Right cardiac atrium (tissue), 5 donors: ENCODE data around the gene TNFRSF4. TPM values are rescaled to one million over a fixed set of nuclear protein-coding genes. Genes with fewer than 3 reads are reported as not detected.

Source experiments
- ATAC-seq, 2 donors: fragments of 200-7000 bp; cut with Tn5 transposase; one replicate each; pipeline versions ENCODE4 v1.8.0 to v1.9.1; 2020; ENCODE audit warnings: moderate library complexity in 2 of 2, mild to moderate bottlenecking in 1 of 2
- DNase-seq, 3 donors: peaks; one replicate each; pipeline ENCODE4 v3.0.0-alpha.2; 2020
- H3K27ac ChIP-seq: one replicate; pipeline ENCODE4 v1.5.1; 2013; ENCODE audit warnings: mild to moderate bottlenecking, low read length, control low read depth, moderate library complexity
- H3K27me3 ChIP-seq: one replicate; pipeline ENCODE4 v1.6.1; 2013; ENCODE audit not compliant: control insufficient read depth, insufficient read depth
- H3K4me1 ChIP-seq: one replicate; pipeline ENCODE4 v1.6.1; 2013; ENCODE audit warnings: low read length; ENCODE audit not compliant: control insufficient read depth, insufficient read depth
- H3K4me3 ChIP-seq: one replicate; pipeline ENCODE4 v1.5.1; 2013; ENCODE audit warnings: low read length, control low read depth
- H3K9me3 ChIP-seq: one replicate; pipeline ENCODE4 v1.6.1; 2013; ENCODE audit warnings: low read length; ENCODE audit not compliant: control insufficient read depth
- WGBS: extraction: QIAGEN DNeasy Blood & Tissue Kit; methylation state at CpG from one replicate; pipeline ENCODE4 v1.1.7; 2013; 5-methylcytosine and 5-hydroxymethylcytosine counted together
- intact Hi-C, 4 donors: fragments of 100-400 bp; cut with DNase I; formaldehyde crosslinking; loops; one replicate each; pipeline versions ENCODE4 v1.11.0 to v1.14.0; 2022 to 2023
- polyA plus RNA-seq: library from polyadenylated mRNA; stranded (reverse); fragments of 200-250 nt; gene quantifications from one replicate; pipeline ENCODE4 v1.2.3, GENCODE V29; 2013
- total RNA-seq, 4 donors: library from RNA; stranded (reverse); fragmentation: NEBNext Ultra II Directional; extraction: Animal tissue kit (Norgen Biotek cat#: 25700); gene quantifications; one replicate each; pipeline ENCODE4 v1.2.1, GENCODE V29; 2021
- donor health status: healthy with polysubstance abuse.
- donor health status: DM: no; HTN: yes; CAD: no.
- donor health status: DM: no; HTN: no; CAD: no.
- donor health status: DM: no; HTN: yes; CAD: no; lungs with severe emphysema.
- donor health status: DM: yes; HTN: yes; CAD: no.

Gene TNFRSF4
- total and polyA plus RNA-seq, 5 donors = 1.0 to 2.3 (median 1.3) TPM

GRCh38 chr1:1215080-1215676, 1.2 kb upstream of the TNFRSF4 start:
- Histone ChIP-seq H3K4me3 (no peak overlapping the region), H3K27me3 (no peaks in the 10 kb centered on the region), H3K4me1 (no peaks in the 10 kb centered on the region), H3K27ac (no peak overlapping the region), H3K9me3 (no peaks in the 10 kb centered on the region)
- DNase-seq (peak in 2 of 3 donors; percentile 31 to 34), ATAC-seq (no peak)
- intact Hi-C loops = no loop called here
- WGBS = 46% methylated on average over 11 of the region's 11 CpGs

GRCh38 chr1:1212780-1213344, 1.1 kb downstream of the TNFRSF4 start:
- H3K4me1 ChIP-seq = no peaks in the 10 kb centered on the region
- intact Hi-C loops = no loop called here
- no peak overlapping the region for H3K27ac ChIP-seq

GRCh38 chr1:1211541-1212441, 2.2 kb downstream of the TNFRSF4 start:
- WGBS = 83% methylated on average over 27 of the region's 28 CpGs
- no peaks in the 10 kb centered on the region for H3K4me1 ChIP-seq

More at GRCh38 chr1:1212780-1213344, 1.1 kb downstream of the TNFRSF4 start:
- DNase-seq = peak; percentile 58 to 84 (median 79)
- WGBS = 39% methylated on average over 24 of the region's 24 CpGs
- ATAC-seq = peak; percentile 36 to 57
- Histone ChIP-seq H3K27me3 (no peaks in the 10 kb centered on the region), H3K9me3 (no peaks in the 10 kb centered on the region), H3K4me3 (peak overlapping the region; percentile 7)

GRCh38 chr1:1210726-1211540, 3.0 kb downstream of the TNFRSF4 start:
- H3K27ac ChIP-seq = no peak overlapping the region
- no peak overlapping the region for H3K4me3 ChIP-seq
- H3K9me3 ChIP-seq = no peaks in the 10 kb centered on the region
- DNase-seq (peak; percentile 11 to 49 (median 25)), ATAC-seq (no peak)
- intact Hi-C loops = no loop called here
- H3K27me3 ChIP-seq = no peaks in the 10 kb centered on the region
- 94% methylated on average over 31 of the region's 31 CpGs for WGBS
- no peaks in the 10 kb centered on the region for H3K4me1 ChIP-seq

More at GRCh38 chr1:1211541-1212441, 2.2 kb downstream of the TNFRSF4 start:
- intact Hi-C loops = no loop called here
- peak; percentile 16 to 54 (median 46) for DNase-seq
- ATAC-seq = no peak
- Histone ChIP-seq H3K27me3 (no peaks in the 10 kb centered on the region), H3K4me3 (no peak overlapping the region), H3K9me3 (no peaks in the 10 kb centered on the region), H3K27ac (no peak overlapping the region)

DNA sequence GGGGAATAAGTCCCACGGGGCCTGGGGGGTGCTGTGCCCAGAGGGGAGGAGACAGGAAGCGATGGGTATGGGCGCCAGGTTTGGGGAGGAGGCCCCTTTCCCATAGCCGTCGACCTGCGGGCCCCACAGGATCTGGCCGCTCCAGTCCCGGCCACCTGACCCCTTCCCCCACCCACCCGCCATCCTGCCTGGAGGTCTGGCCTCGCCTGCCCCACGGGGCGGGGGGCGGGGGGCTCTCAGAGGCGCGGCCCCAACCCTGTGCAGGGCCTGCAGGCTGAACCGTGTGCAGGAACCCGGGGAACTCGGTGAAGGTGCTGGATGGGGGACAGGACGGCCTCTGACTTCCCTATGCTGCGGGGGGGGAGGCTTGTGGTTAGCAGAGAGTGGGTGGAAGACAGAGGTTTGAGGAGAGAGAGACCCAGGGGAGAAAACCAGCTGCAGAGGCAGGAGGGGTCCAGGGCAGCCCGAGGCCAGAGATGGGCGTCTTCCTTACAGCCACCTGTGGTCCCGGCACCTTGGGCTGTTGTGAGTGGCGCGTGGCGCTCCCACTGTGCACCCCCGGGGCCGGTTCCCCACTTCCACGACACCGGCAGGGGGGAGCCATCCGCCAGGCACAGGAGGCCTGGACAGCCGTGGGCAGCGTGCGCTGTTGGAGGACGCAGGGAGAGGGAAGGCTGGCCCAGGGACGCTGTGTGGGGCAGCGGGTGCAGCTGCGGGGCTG, 5.1 kb downstream of the TNFRSF4 start:
- 60% methylated on average over 38 of the region's 38 CpGs for WGBS
- no peaks in the 10 kb centered on the region for H3K9me3 ChIP-seq
- DNase-seq = peak; percentile 14 to 49 (median 34)
- no peaks in the 10 kb centered on the region for H3K27me3 ChIP-seq
- ATAC-seq = no peak
- no peak overlapping the region for H3K4me3 ChIP-seq
- H3K4me1 ChIP-seq = no peaks in the 10 kb centered on the region
- intact Hi-C loops = no loop called here
- no peak overlapping the region for H3K27ac ChIP-seq

DNA sequence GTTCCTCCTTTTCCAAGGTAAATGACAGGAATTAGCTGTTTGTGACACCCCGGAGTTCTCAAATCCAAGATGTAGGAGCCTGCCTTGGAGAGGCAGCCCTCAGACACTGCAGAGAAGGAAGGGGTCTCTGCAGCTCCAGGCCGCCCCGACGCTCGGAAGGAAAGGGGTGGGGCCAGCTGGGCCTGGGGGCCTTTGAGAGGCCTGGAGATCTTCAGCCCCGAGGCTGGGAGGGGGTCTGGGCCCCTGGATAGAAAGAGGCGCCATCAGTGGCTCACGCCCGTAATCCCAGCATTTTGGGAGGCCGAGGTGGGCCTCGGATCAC, 6.4 kb downstream of the TNFRSF4 start:
- Histone ChIP-seq H3K27ac (no peak overlapping the region), H3K4me3 (no peak overlapping the region), H3K27me3 (no peaks in the 10 kb centered on the region), H3K9me3 (no peaks in the 10 kb centered on the region), H3K4me1 (no peaks in the 10 kb centered on the region)
- intact Hi-C loops = no loop called here
- no peak for ATAC-seq
- 58% methylated on average over 11 of the region's 11 CpGs for WGBS
- peak in 1 of 3 donors; percentile 20 for DNase-seq

DNA sequence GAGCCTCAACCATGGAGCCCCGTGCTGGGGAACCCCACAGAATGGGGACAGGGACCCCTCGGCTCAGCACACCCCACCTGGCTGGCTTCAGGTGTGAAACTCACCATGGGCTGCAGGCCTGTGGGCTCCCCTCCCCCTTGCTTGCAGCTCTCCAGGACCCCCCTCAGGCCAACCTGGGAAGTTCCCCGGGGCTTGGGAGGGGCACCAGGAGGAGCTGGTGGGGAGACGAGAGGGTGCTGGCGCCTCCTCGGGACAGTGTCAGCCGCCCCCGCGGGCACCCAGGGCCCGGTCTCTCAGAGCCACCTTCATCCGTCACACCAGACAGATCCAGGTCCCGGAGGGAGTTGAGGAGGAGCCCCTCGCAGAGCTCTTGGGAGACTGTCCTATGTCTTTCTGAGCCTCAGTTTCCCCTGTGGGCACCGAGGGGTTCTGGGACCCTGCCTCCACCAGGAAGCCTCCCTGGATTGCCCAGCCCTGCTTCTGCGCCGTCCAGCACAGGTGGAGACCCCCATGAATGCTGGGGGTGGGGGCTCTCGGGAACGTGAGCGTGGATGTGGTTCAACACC, 6.9 kb downstream of the TNFRSF4 start:
- no peaks in the 10 kb centered on the region for H3K4me1 ChIP-seq
- H3K9me3 ChIP-seq = no peaks in the 10 kb centered on the region
- 56% methylated on average over 19 of the region's 19 CpGs for WGBS
- intact Hi-C loops = no loop called here
- H3K4me3 ChIP-seq = no peak overlapping the region
- ATAC-seq (no peak), DNase-seq (peak; percentile 18 to 50 (median 35))
- H3K27ac ChIP-seq = no peak overlapping the region
- H3K27me3 ChIP-seq = no peaks in the 10 kb centered on the region

- intact Hi-C loops = no loop called here
- no peak for ATAC-seq
- H3K27me3 ChIP-seq = no peaks in the 10 kb centered on the region
Observed at GRCh38 chr1:1206376-1206965, 7.5 kb downstream of the TNFRSF4 start, which contains the start of gene TNFRSF18. TSS of gene TNFRSF18 (minus strand) at chr1:1206592. CDS start at chr1:1206571, 21 bp downstream.

GRCh38 chr1:1205769-1206375, 8.1 kb downstream of the TNFRSF4 start:
- ATAC-seq (no peak), DNase-seq (peak in 1 of 3 donors; percentile 53)
- H3K27ac ChIP-seq = no peak overlapping the region
- WGBS = 26% methylated on average over 31 of the region's 31 CpGs
- H3K27me3 ChIP-seq = no peaks in the 10 kb centered on the region
- H3K9me3 ChIP-seq = no peaks in the 10 kb centered on the region
- intact Hi-C loops = no loop called here
- H3K4me1 ChIP-seq = no peaks in the 10 kb centered on the region
- H3K4me3 ChIP-seq = no peak overlapping the region

More at GRCh38 chr1:1206376-1206965, 7.5 kb downstream of the TNFRSF4 start, which contains the start of gene TNFRSF18:
- no peak within 1 kb of the TSS for H3K27ac ChIP-seq
- H3K9me3 ChIP-seq = no peaks in the 10 kb centered on the region
- DNase-seq = peak; percentile 14 to 64 (median 49)
- no peaks in the 10 kb centered on the region for H3K4me1 ChIP-seq
- H3K4me3 ChIP-seq = no peak within 1 kb of the TSS
- 5% methylated on average over 49 of the region's 49 CpGs for WGBS
